DND-41 (cell line): Measurements from ENCODE around the gene RASL12.

Source experiments
- ATAC-seq: fragments of 200-7000 bp; cut with Tn5 transposase; 3 replicates; pipeline ENCODE4 v1.9.1; 2021; ENCODE audit warnings: low read depth; ENCODE audit not compliant: insufficient read depth
- DNase-seq: peaks from one replicate; pipeline ENCODE4 v3.0.0-alpha.2; 2020
- H2AFZ ChIP-seq: 2 replicates; pipeline ENCODE4 v1.6.0; 2012; ENCODE audit warnings: low read depth, low read length
- H3K27ac ChIP-seq: 2 replicates; pipeline ENCODE4 v1.5.1; 2012; ENCODE audit warnings: low read length, inconsistent platforms
- H3K27me3 ChIP-seq: fragments of 200-600 bp; sonication (generic); 2 replicates; pipeline ENCODE4 v1.6.0; 2012; ENCODE audit warnings: low read length, mild to moderate bottlenecking, inconsistent platforms; ENCODE audit not compliant: insufficient read depth, poor library complexity
- H3K36me3 ChIP-seq: 2 replicates; pipeline ENCODE4 v1.5.1; 2012; ENCODE audit warnings: low read length, inconsistent platforms; ENCODE audit not compliant: insufficient read depth
- H3K4me1 ChIP-seq: 2 replicates; pipeline ENCODE4 v1.5.1; 2012; ENCODE audit warnings: mild to moderate bottlenecking, low read length; ENCODE audit not compliant: insufficient read depth
- H3K4me2 ChIP-seq: 2 replicates; pipeline ENCODE4 v1.6.0; 2012; ENCODE audit warnings: mild to moderate bottlenecking, moderate library complexity, low read length, inconsistent platforms; ENCODE audit not compliant: insufficient read depth
- H3K4me3 ChIP-seq, 2 experiments: fragments of 200-600 bp in 1 of 2; shearing (Covaris generic) in 1 of 2; 2 replicates each; pipeline ENCODE4 v1.5.1; 2012 to 2016; ENCODE audit warnings: inconsistent platforms in 2 of 2, low read length in 2 of 2, mild to moderate bottlenecking in 2 of 2, low read depth in 1 of 2, moderate library complexity in 1 of 2
- H3K79me2 ChIP-seq: 2 replicates; pipeline ENCODE4 v1.6.0; 2012; ENCODE audit warnings: low read length, inconsistent platforms; ENCODE audit not compliant: insufficient read depth
- H3K9ac ChIP-seq: 2 replicates; pipeline ENCODE4 v1.6.0; 2012; ENCODE audit warnings: low read depth, mild to moderate bottlenecking, inconsistent platforms, low read length, moderate library complexity
- H3K9me3 ChIP-seq: 2 replicates; pipeline ENCODE4 v1.5.1; 2012; ENCODE audit warnings: low read length, moderate library complexity, mild to moderate bottlenecking, inconsistent platforms; ENCODE audit not compliant: insufficient read depth, severe bottlenecking
- H4K20me1 ChIP-seq: 2 replicates; pipeline ENCODE4 v1.6.0; 2012; ENCODE audit warnings: low read length; ENCODE audit not compliant: insufficient read depth
- EZH2 ChIP-seq: IDR thresholded peaks from 3 replicates; pipeline ENCODE4 v1.6.1; 2012; ENCODE audit warnings: borderline replicate concordance, low read depth, mild to moderate bottlenecking, moderate library complexity, low read length, inconsistent platforms; ENCODE audit not compliant: severe bottlenecking
- TF ChIP-seq, protein P1 (sequence below): IDR thresholded peaks from 2 replicates; pipeline ENCODE4 v1.5.1; 2012; ENCODE audit warnings: borderline replicate concordance, low read length, moderate library complexity, mild to moderate bottlenecking; ENCODE audit not compliant: poor library complexity, severe bottlenecking; ENCODE audit errors: extremely low read depth

The RASL12 gene

DNA sequence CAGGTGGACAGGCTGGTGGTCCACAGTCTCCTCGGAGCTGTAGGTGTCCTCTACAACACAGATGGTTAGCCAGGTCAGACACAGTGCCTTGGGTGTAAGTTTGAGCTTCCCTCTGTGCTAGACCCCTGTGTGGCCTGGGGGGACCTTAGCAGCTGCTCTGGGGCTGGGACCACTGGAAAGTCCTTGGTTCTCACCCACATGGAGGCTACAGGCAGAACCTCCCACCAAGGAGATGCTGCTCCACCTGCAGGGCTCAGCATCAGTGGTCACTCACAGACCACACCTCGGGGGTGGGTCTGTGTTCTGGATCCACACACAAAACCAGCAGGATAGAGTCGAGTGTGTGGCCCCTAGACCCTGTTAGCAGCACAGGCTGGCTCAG is 8.4 kb downstream of the RASL12 start:
- no peak overlapping the region for H3K27ac ChIP-seq
- no peak for DNase-seq
- H4K20me1 ChIP-seq = no peaks in the 10 kb centered on the region
- H3K4me3 ChIP-seq = no peak overlapping the region
- TF ChIP-seq, protein P1, sequence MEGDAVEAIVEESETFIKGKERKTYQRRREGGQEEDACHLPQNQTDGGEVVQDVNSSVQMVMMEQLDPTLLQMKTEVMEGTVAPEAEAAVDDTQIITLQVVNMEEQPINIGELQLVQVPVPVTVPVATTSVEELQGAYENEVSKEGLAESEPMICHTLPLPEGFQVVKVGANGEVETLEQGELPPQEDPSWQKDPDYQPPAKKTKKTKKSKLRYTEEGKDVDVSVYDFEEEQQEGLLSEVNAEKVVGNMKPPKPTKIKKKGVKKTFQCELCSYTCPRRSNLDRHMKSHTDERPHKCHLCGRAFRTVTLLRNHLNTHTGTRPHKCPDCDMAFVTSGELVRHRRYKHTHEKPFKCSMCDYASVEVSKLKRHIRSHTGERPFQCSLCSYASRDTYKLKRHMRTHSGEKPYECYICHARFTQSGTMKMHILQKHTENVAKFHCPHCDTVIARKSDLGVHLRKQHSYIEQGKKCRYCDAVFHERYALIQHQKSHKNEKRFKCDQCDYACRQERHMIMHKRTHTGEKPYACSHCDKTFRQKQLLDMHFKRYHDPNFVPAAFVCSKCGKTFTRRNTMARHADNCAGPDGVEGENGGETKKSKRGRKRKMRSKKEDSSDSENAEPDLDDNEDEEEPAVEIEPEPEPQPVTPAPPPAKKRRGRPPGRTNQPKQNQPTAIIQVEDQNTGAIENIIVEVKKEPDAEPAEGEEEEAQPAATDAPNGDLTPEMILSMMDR = no peak
- TF ChIP-seq EZH2 = no peak
- no peaks in the 10 kb centered on the region for H3K36me3 ChIP-seq
- H3K27me3 ChIP-seq = no peaks in the 10 kb centered on the region
- H3K4me2 ChIP-seq = no peak overlapping the region
- peaks cover 22% of the 10 kb centered on the region for H3K4me1 ChIP-seq
- no peak overlapping the region for H2AFZ ChIP-seq
- no peak for ATAC-seq
- H3K79me2 ChIP-seq = no peaks in the 10 kb centered on the region
- no peak overlapping the region for H3K9ac ChIP-seq
- H3K9me3 ChIP-seq = no peaks in the 10 kb centered on the region

DNA sequence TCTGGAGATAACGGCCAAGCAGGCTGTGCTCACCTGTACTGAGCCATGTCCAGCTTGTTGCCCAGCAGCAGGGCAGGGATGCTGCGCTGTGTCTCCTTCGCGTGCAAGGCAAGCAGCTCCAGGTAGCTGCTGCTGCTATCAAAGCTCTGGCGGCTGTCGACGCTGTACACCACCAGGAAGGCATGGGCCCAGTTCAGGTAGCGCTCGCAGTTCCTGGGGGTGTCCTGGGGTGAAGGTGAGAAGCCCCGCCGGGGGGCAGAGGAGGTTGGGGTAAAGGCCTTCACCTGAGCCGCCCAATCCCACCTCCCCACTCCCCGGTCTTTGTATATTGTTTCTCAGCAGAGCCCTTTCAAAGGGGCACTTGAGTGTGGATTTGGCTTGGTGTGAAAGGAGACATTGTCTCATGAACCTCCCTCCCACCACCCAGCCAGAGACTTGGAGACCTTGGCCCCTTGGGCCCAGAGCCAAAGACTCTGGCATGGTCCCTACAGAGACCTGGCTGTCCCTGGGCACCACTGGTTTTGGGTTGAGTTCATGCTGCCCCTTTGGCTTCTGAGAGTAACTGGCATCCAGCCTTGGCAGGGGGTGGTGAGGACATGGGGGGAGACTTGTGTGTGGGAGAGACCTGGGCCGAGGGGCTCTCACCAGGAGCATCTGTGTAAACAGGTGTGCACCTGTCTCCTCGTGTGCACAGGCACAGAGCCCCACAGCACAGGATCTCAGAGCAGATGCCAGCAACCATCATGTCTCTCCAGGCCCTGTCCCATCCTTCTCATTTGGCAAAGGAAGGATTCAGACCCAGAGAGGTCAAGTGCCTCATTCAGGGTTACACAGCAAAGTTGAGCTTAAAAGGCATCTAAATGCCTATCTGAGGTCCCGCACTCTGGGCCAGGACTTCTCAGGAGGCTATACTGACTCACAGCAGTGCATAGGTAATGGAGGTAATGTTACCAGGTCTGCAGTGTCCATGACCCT is 9.1 kb downstream of the RASL12 start:
- H3K9me3 ChIP-seq = no peaks in the 10 kb centered on the region
- no peaks in the 10 kb centered on the region for H3K27me3 ChIP-seq
- no peak for ATAC-seq

DNA sequence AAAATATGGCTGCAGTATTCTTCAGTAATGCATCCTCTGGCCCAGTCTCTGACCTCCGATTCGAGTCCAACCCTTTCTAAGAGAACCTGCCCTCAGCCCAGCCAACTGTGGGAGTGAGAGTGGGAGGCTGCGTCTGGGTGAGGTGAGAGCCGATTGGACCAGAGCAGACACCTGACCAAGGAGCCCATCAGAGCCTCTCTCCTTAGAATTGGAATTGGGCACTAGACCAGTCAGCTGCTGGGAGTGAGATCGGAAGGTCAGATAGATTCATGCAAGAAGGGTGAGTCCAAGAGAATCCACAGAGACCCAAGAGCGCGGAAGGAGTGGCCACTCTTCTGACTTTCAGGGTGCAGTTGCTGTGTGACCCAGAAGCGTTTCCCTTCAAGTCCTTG is 10.2 kb downstream of the RASL12 start:
- Histone ChIP-seq H3K27me3 (no peaks in the 10 kb centered on the region), H4K20me1 (no peaks in the 10 kb centered on the region), H3K9me3 (no peaks in the 10 kb centered on the region), H3K4me3 (no peak overlapping the region), H3K27ac (no peak overlapping the region), H2AFZ (no peak overlapping the region), H3K4me1 (peaks cover 22% of the 10 kb centered on the region), H3K79me2 (no peaks in the 10 kb centered on the region), H3K4me2 (no peak overlapping the region), H3K9ac (no peak overlapping the region), H3K36me3 (no peaks in the 10 kb centered on the region)
- no peak for TF ChIP-seq EZH2
- TF ChIP-seq, protein P1 = no peak
- ATAC-seq (no peak), DNase-seq (no peak)

More for the DNA sequence above, 9.1 kb downstream of the RASL12 start:
- H3K27ac ChIP-seq = no peak overlapping the region
- H2AFZ ChIP-seq = no peak overlapping the region
- H3K4me3 ChIP-seq = no peak overlapping the region
- H3K9ac ChIP-seq = no peak overlapping the region
- TF ChIP-seq EZH2 = no peak
- TF ChIP-seq, protein P1 = no peak
- peaks cover 22% of the 10 kb centered on the region for H3K4me1 ChIP-seq
- H4K20me1 ChIP-seq = no peaks in the 10 kb centered on the region
- no peak for DNase-seq
- no peaks in the 10 kb centered on the region for H3K36me3 ChIP-seq
- H3K79me2 ChIP-seq = no peaks in the 10 kb centered on the region
- no peak overlapping the region for H3K4me2 ChIP-seq
